Measurements from ENCODE around the gene ARHGAP15. TPM values are rescaled to one million over a fixed set of nuclear protein-coding genes. Genes with fewer than 3 reads are reported as not detected.

ARHGAP15 gene
- total and polyA plus RNA-seq, 12 donors, result 1.3 to 7.7 (median 2.8) TPM

- Histone ChIP-seq H3K4me3 (no peak overlapping the region), H3K27ac (no peak overlapping the region), H3K9me3 (peaks cover 0 to 19% (median 5%) of the 10 kb centered on the region in 11 donors), H3K27me3 (no peaks in the 10 kb centered on the region), H3K36me3 (peaks cover 0 to 14% (median 0%) of the 10 kb centered on the region in 9 donors), H3K4me1 (no peaks in the 10 kb centered on the region)
- no peak for TF ChIP-seq CTCF (IDR thresholded peaks at IDR 0.05)
- DNase-seq (no peak), ATAC-seq (no peak)
- intact Hi-C loops (cut with DNase I), result no loop called here
- 77 to 79% methylated on average over 3 of the region's 3 CpGs for WGBS, 2 donors
Observed at GRCh38 chr2:143632751-143633374, 503.6 kb downstream of the ARHGAP15 start.

GRCh38 chr2:143633419-143633818 is 504.2 kb downstream of the ARHGAP15 start:
- 36 to 45% methylated on average over 2 of the region's 2 CpGs for WGBS, 2 donors
- TF ChIP-seq CTCF (IDR thresholded peaks at IDR 0.05), result no peak
- no peak overlapping the region for H3K4me3 ChIP-seq

GRCh38 chr2:143635302-143635701 is 506.1 kb downstream of the ARHGAP15 start:
- peaks cover 0 to 14% (median 0%) of the 10 kb centered on the region in 9 donors for H3K36me3 ChIP-seq
- H3K9me3 ChIP-seq, result peaks cover 0 to 19% (median 5%) of the 10 kb centered on the region in 11 donors
- intact Hi-C loops (cut with DNase I), result no loop called here
- H3K27me3 ChIP-seq, result no peaks in the 10 kb centered on the region
- no peak for DNase-seq
- no peak for ATAC-seq
- no peak overlapping the region for H3K4me3 ChIP-seq
- no peak overlapping the region for H3K27ac ChIP-seq
- H3K4me1 ChIP-seq, result no peaks in the 10 kb centered on the region
- no peak for TF ChIP-seq CTCF (IDR thresholded peaks at IDR 0.05)
- 83 to 95% methylated on average over 2 of the region's 2 CpGs for WGBS, 2 donors

More at GRCh38 chr2:143633419-143633818, 504.2 kb downstream of the ARHGAP15 start:
- Histone ChIP-seq H3K27ac (no peak overlapping the region), H3K36me3 (peaks cover 0 to 14% (median 0%) of the 10 kb centered on the region in 9 donors), H3K27me3 (no peaks in the 10 kb centered on the region), H3K4me1 (no peaks in the 10 kb centered on the region), H3K9me3 (peaks cover 0 to 19% (median 5%) of the 10 kb centered on the region in 11 donors)
- intact Hi-C loops (cut with DNase I), result no loop called here
- no peak for ATAC-seq
- no peak for DNase-seq

GRCh38 chr2:143635936-143636335 is 506.7 kb downstream of the ARHGAP15 start:
- Histone ChIP-seq H3K36me3 (peaks cover 0 to 14% (median 0%) of the 10 kb centered on the region in 9 donors), H3K4me3 (no peak overlapping the region), H3K27ac (no peak overlapping the region), H3K27me3 (no peaks in the 10 kb centered on the region), H3K9me3 (peaks cover 0 to 19% (median 5%) of the 10 kb centered on the region in 11 donors), H3K4me1 (no peaks in the 10 kb centered on the region)
- intact Hi-C loops (cut with DNase I), result no loop called here
- no peak for TF ChIP-seq CTCF (IDR thresholded peaks at IDR 0.05)
- no peak for DNase-seq
- WGBS, 2 donors, result 88 to 95% methylated on average over 2 of the region's 2 CpGs
- no peak for ATAC-seq

All from heart right ventricle (tissue), 16 donors.